Measurements from ENCODE around the gene DCAF7. TPM values are rescaled to one million over a fixed set of nuclear protein-coding genes. Genes with fewer than 3 reads are reported as not detected.

DCAF7 gene
- polyA plus RNA-seq, 1 of the 3 experiments (the other 2 are of a cell fraction): 63.5 TPM

DNA sequence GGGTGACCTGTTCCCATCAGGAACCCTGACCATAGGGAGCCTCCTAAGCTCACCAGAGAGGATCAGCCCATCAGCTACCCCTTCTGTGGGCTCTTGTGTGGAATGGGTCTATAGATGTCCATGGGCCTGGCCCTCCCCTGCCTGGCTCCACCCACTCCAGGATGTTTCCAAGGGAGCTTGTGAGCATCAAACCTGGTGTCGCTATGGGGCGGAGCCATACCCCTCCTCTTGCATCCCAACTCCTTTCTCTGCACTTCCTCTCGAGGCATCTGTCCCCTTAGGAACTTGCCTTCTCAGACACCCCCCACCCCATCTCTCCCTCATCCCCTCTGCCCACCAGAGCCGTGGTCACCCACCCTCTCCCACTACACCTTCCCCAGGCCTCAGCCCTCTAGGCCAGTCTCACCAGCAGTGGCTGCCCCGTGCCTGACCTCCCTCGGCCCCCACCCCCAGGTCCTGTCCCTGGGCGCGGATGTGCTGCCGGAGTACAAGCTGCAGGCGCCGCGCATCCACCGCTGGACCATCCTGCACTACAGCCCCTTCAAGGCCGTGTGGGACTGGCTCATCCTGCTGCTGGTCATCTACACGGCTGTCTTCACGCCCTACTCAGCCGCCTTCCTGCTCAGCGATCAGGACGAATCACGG lies 16.7 kb upstream of the DCAF7 start:
- no peaks in the 10 kb centered on the region for H3K36me3 ChIP-seq (replicated peaks in 1 of 2; ENCODE audit: control insufficient read depth in 1 of 2, insufficient read depth in 2 of 2, low read length in 1 of 2)
- DNase-seq: no peak
- H3K4me3 ChIP-seq (ENCODE audit: low read depth in 2 of 2, low read length in 1 of 2): no peak overlapping the region
- no peak overlapping the region for H3K4me2 ChIP-seq
- WGBS (ENCODE audit: low lambda C conversion rate): 81% methylated on average over 20 of the region's 20 CpGs
- peaks cover 0 to 31% of the 10 kb centered on the region in 2 experiments; a peak in 1 of 4 replicates for H3K4me1 ChIP-seq (ENCODE audit: control insufficient read depth in 1 of 2, insufficient read depth in 2 of 2, low read depth in 1 of 2, low read length in 1 of 2)
- no peaks in the 10 kb centered on the region for H3F3A ChIP-seq (replicated peaks; ENCODE audit: insufficient read depth)
- no peak overlapping the region for H3K9ac ChIP-seq
- TF ChIP-seq ELF1 (IDR thresholded peaks at IDR 0.05) (no peak), CTCF (IDR thresholded peaks at IDR 0.05) (no peak), EZH2phosphoT487 (IDR thresholded peaks at IDR 0.05; ENCODE audit: borderline replicate concordance, low read depth) (no peak), RAD21 (IDR thresholded peaks at IDR 0.05; ENCODE audit: low read length) (no peak), TEAD4 (IDR thresholded peaks at IDR 0.05; ENCODE audit: borderline replicate concordance, insufficient read depth) (no peak), FOXJ3 (CRISPR knock-in tag; IDR thresholded peaks at IDR 0.05) (no peak), SMC3 (IDR thresholded peaks at IDR 0.05; ENCODE audit: low read depth, low read length) (no peak), FOXM1 (IDR thresholded peaks at IDR 0.05; ENCODE audit: low read depth) (no peak), CHD2 (IDR thresholded peaks at IDR 0.05; ENCODE audit: low read length, partially characterized antibody) (no peak), MEF2A (IDR thresholded peaks at IDR 0.05; ENCODE audit: borderline replicate concordance, low read depth) (no peak), POLR2AphosphoS5 (IDR thresholded peaks at IDR 0.05; ENCODE audit: low read depth, low read length) (no peak), REST (IDR thresholded peaks at IDR 0.05; ENCODE audit: low read depth, low read length) (no peak), RFX5 (IDR thresholded peaks at IDR 0.05; ENCODE audit: low read length) (no peak), YY1 (IDR thresholded peaks at IDR 0.05; ENCODE audit: low read depth) (no peak), RXRA (IDR thresholded peaks at IDR 0.05; ENCODE audit: borderline replicate concordance, low read depth) (no peak), GATA2 (CRISPR knock-in tag; IDR thresholded peaks at IDR 0.05) (no peak), MXI1 (IDR thresholded peaks at IDR 0.05; ENCODE audit: low read depth, low read length) (no peak)
- TF ChIP-seq, protein P1, sequence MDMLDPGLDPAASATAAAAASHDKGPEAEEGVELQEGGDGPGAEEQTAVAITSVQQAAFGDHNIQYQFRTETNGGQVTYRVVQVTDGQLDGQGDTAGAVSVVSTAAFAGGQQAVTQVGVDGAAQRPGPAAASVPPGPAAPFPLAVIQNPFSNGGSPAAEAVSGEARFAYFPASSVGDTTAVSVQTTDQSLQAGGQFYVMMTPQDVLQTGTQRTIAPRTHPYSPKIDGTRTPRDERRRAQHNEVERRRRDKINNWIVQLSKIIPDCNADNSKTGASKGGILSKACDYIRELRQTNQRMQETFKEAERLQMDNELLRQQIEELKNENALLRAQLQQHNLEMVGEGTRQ (IDR thresholded peaks at IDR 0.05; ENCODE audit: borderline replicate concordance, low read depth, low read length): no peak
- no peaks in the 10 kb centered on the region for H4K20me1 ChIP-seq (ENCODE audit: insufficient read depth)
- POLR2A ChIA-PET: interaction anchor here (1.0 kb wide), 1 partner anchor 114 kb away, joined by 3 read pairs; no protein-coding TSS in a partner anchor
- no peaks in the 10 kb centered on the region for H3K9me2 ChIP-seq
- H3K9me3 ChIP-seq: no peaks in the 10 kb centered on the region
- CTCF ChIA-PET: interaction anchor here (0.6 to 1.2 kb wide), 6 partner anchors 10 to 773 kb away, joined by 3 to 5 read pairs (median 3); no protein-coding TSS in a partner anchor
- no peak overlapping the region for H2AFZ ChIP-seq (ENCODE audit: low read depth)
- H3K27ac ChIP-seq (ENCODE audit: low read depth in 2 of 2, low read length in 1 of 2): no peak overlapping the region
- no peaks in the 10 kb centered on the region for H3K79me2 ChIP-seq (ENCODE audit: insufficient read depth)
- peaks cover 9% of the 10 kb centered on the region; the same call in 1 of the 2 replicates for H3K27me3 ChIP-seq (ENCODE audit: insufficient read depth)

All from SK-N-SH (cell line).